ENCODE results near the gene PTPRD. TPM values are rescaled to one million over a fixed set of nuclear protein-coding genes. Genes with fewer than 3 reads are reported as not detected.

The PTPRD gene
- total RNA-seq, 1 experiment from 2014 or later: 32.5 TPM

DNA sequence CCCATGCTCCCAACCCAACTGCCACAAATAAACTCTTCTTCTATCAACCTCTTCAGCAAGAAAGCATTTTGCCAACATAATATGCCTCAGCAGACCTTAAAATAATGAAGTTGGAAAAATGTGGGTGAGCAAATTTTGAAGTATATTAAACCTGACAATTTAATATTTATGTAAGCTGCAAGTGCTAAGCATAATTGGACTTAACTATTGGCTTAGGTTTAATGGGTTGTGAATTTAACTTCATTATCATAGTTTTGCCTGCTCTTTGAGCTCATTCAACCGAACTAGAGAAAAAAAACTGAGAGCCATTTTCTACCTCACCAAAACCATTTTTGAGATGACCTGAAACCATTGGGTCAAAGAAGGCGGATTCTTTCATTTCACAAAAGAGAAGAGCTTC lies 2007.7 kb downstream of the PTPRD start:
- Histone ChIP-seq H2AFZ (ENCODE audit: low read length) (no peak overlapping the region), H3K79me1 (ENCODE audit: insufficient read depth, low read depth, low read length, poor library complexity, severe bottlenecking) (no peaks in the 10 kb centered on the region), H3K9ac (ENCODE audit: extremely low read depth, insufficient read length, low read length) (no peak overlapping the region), H2BK20ac (ENCODE audit: low read depth, low read length, poor library complexity, severe bottlenecking) (no peak overlapping the region), H3K23ac (ENCODE audit: insufficient read length, low read depth, low read length) (no peak overlapping the region), H2BK12ac (ENCODE audit: insufficient read length, low read depth, low read length) (no peak overlapping the region), H3K14ac (ENCODE audit: insufficient read depth, low read length) (no peak overlapping the region), H3T11ph (ENCODE audit: low read length) (no peak overlapping the region), H3K27me3 (ENCODE audit: insufficient read depth, low read length) (no peaks in the 10 kb centered on the region), H4K91ac (ENCODE audit: insufficient read length, low read depth, low read length) (no peak overlapping the region), H4K5ac (ENCODE audit: insufficient read length, low read depth, low read length) (no peak overlapping the region), H3K23me2 (ENCODE audit: insufficient read length, low read depth, low read length, poor library complexity, severe bottlenecking) (no peaks in the 10 kb centered on the region), H4K8ac (replicated peaks; ENCODE audit: insufficient read length, low read depth, low read length) (no peak overlapping the region), H3K79me2 (ENCODE audit: insufficient read depth, low read length) (no peaks in the 10 kb centered on the region), H2BK120ac (ENCODE audit: low read depth, low read length, poor library complexity, severe bottlenecking) (no peak overlapping the region), H2AK5ac (ENCODE audit: insufficient read length, low read length) (no peak overlapping the region), H3K4me2 (ENCODE audit: insufficient read depth, insufficient read length, low read length) (no peak overlapping the region), H2BK5ac (ENCODE audit: insufficient read length, low read length) (no peak overlapping the region), H3K56ac (ENCODE audit: insufficient read length, low read depth, low read length) (no peak overlapping the region), H3K18ac (ENCODE audit: insufficient read length, low read depth, low read length) (no peak overlapping the region), H2BK15ac (ENCODE audit: low read depth, low read length) (no peak overlapping the region), H3K9me3 (ENCODE audit: control insufficient read depth, low read depth, low read length) (no peaks in the 10 kb centered on the region), H3K4ac (ENCODE audit: low read depth, low read length) (no peak overlapping the region), H3K4me1 (ENCODE audit: insufficient read depth, low read length) (peaks cover 1% of the 10 kb centered on the region; the same call in 1 of the 2 replicates), H4K20me1 (ENCODE audit: control insufficient read depth, insufficient read depth, insufficient read length) (no peaks in the 10 kb centered on the region), H3K27ac (ENCODE audit: insufficient read length, low read depth, low read length) (no peak overlapping the region)
- no peak overlapping the region for H3K4me3 Mint-ChIP-seq
- DNase-seq: no peak
- H3K27me3 Mint-ChIP-seq (ENCODE audit: low read depth): no peaks in the 10 kb centered on the region
- H3K4me1 Mint-ChIP-seq: peaks cover 4 to 9% of the 10 kb centered on the region in 2 experiments; a peak in 3 of 4 replicates
- no peaks in the 10 kb centered on the region for H3K36me3 Mint-ChIP-seq (ENCODE audit: insufficient read depth in 1 of 3, low read depth in 3 of 3)
- WGBS (ENCODE audit: extremely low coverage, insufficient read length, low lambda C conversion rate): no CpG with 5 or more reads among the region's 2 CpGs
- TF ChIP-seq CTCF (conservative IDR thresholded peaks at IDR 0.05): no peak
- H3K9me3 Mint-ChIP-seq: no peaks in the 10 kb centered on the region
- no peak overlapping the region for H3K27ac Mint-ChIP-seq

Data from H9 (cell line).